GM19099 (cell line): ENCODE data around the gene MDC1.

ENCODE experiments used
- POLR2A ChIP-seq: IDR thresholded peaks from 3 replicates; pipeline ENCODE4 v1.6.1; 2011; ENCODE audit warnings: low read depth; ENCODE audit not compliant: insufficient read length; ENCODE audit errors: extremely low read depth

Gene MDC1

GRCh38 chr6:30730601-30731435 lies 13.7 kb upstream of the MDC1 start:
- TF ChIP-seq POLR2A = peak; percentile 16

DNA sequence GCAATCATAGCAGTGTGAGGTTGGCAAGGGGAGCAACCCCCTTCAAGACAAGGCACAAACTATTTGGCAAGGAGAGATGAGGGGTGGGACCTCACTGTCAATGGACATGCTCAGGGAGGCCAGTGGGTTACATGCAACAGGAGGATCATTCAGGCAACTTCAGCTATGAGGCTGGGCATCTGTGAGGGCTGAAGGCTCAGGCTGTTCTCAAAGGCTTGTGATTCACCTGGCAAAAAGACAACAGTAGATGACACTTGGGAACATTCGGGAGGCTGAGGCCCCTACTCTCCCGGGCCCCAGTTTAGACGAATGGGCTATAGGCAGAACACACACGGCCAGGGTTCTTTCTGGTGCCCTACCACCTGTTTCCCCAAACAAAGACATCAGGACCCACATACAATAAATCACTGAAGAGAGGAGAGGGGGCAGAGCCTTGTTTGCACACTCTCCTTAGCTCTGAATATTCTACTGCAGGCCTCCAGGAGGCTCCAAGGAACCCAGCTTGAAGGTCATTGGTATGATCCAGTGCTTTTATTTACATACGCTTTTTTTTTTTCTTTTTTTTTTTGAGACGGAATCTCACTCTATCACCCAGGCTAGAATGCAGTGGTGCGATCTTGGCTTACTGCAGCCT lies 11.0 kb upstream of the MDC1 start:
- TF ChIP-seq POLR2A = no peak

- peak; percentile 31 for TF ChIP-seq POLR2A
Observed at GRCh38 chr6:30726506-30727413, 9.7 kb upstream of the MDC1 start.

- TF ChIP-seq POLR2A = peak; percentile 63
Observed at GRCh38 chr6:30725713-30726505, 8.8 kb upstream of the MDC1 start.

DNA sequence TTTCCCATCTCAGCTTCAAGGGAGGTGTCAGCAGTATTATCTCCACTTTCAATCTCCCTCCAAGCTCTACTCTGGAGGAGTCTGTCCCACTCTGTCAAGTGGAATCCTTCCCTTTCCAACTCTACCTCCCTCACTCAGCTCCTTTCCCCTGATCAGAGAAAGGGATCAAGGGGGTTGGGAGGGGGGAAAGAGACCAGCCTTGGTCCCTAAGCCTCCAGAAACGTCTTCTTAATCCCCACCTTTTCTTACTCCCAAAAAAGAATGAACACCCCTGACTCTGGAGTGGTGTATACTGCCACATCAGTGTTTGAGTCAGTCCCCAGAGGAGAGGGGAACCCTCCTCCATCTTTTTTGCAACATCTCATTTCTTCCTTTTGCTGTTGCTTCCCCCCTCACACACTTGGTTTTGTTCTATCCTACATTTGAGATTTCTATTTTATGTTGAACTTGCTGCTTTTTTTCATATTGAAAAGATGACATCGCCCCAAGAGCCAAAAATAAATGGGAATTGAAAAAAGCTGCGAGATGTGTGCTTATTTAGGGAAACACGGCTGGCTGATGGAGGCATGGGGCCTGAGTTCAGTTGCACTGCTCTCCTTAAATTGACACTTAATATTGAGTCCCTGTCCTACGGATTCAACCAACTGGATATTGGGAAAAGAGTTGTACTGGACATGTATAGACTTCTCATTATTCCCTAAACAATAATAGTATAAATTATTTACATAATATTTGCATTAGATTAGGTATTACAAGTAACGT lies 8.0 kb upstream of the MDC1 start:
- peak; percentile 27 for TF ChIP-seq POLR2A

GRCh38 chr6:30722280-30723112 lies 5.4 kb upstream of the MDC1 start:
- TF ChIP-seq POLR2A = no peak

- TF ChIP-seq POLR2A = peak; percentile 74
Observed at GRCh38 chr6:30721198-30722024, 4.3 kb upstream of the MDC1 start.

GRCh38 chr6:30720738-30721197 lies 3.7 kb upstream of the MDC1 start:
- no peak for TF ChIP-seq POLR2A

- TF ChIP-seq POLR2A = peak; percentile 91
Observed at GRCh38 chr6:30719791-30720737, 3.0 kb upstream of the MDC1 start, which contains the start of gene TUBB. TSS of gene TUBB (plus strand) at chr6:30720352. CDS start at chr6:30720507, 155 bp downstream.

- no peak for TF ChIP-seq POLR2A
Observed at GRCh38 chr6:30719356-30719755, 2.3 kb upstream of the MDC1 start.

DNA sequence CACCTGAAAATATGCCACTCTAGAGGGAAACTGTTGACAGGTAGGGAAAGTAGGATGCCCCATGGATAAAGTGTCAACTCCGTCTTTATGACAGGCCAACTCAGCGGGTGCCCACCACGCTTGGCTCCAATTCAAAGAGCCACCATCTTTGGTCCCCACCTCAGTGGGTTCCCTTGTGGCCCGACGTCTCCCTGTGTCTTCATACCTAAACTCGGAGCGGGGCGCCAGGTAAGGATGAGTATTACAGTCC lies 277 bp downstream of the MDC1 start:
- TF ChIP-seq POLR2A = no peak
